Measurements from ENCODE around the gene CSHL1.
"Not testable (repeated sequence)": the region's sequence is repeated elsewhere in the genome, so short reads cannot be mapped to it uniquely, and the experiment has no call there.

The CSHL1 gene

GRCh38 chr17:63918789-63919305 is 7.8 kb upstream of the CSHL1 start, which contains the start of gene GH1:
TSS of gene GH1 (minus strand) at chr17:63918839. CDS start at chr17:63918776, 63 bp downstream.
- not testable (repeated sequence) for DNase-seq (ENCODE audit: low read depth)

GRCh38 chr17:63918305-63918704 is 7.2 kb upstream of the CSHL1 start:
- DNase-seq (ENCODE audit: low read depth): no peak

- no peak for DNase-seq (ENCODE audit: low read depth)
Observed at GRCh38 chr17:63917646-63918045, 6.6 kb upstream of the CSHL1 start.

GRCh38 chr17:63917206-63917605 is 6.1 kb upstream of the CSHL1 start:
- not testable (repeated sequence) for DNase-seq (ENCODE audit: low read depth)

- DNase-seq (ENCODE audit: low read depth): no peak
Observed at GRCh38 chr17:63916566-63917185, 5.6 kb upstream of the CSHL1 start.

- not testable (repeated sequence) for DNase-seq (ENCODE audit: low read depth)
Observed at GRCh38 chr17:63915753-63916152, 4.7 kb upstream of the CSHL1 start.

- DNase-seq (ENCODE audit: low read depth): no peak
Observed at GRCh38 chr17:63914471-63914870, 3.4 kb upstream of the CSHL1 start.

- peak; percentile 37 for DNase-seq (ENCODE audit: low read depth)
Observed at GRCh38 chr17:63911657-63912100, 621 bp upstream of the CSHL1 start.

GRCh38 chr17:63910096-63910495 is 962 bp downstream of the CSHL1 start:
- no peak for DNase-seq (ENCODE audit: low read depth)

GRCh38 chr17:63909586-63909985 is 1.5 kb downstream of the CSHL1 start:
- DNase-seq (ENCODE audit: low read depth): not testable (repeated sequence)

GRCh38 chr17:63907161-63907778 is 3.8 kb downstream of the CSHL1 start:
- DNase-seq (ENCODE audit: low read depth): not testable (repeated sequence)

- not testable (repeated sequence) for DNase-seq (ENCODE audit: low read depth)
Observed at GRCh38 chr17:63904796-63905195, 6.3 kb downstream of the CSHL1 start.

GRCh38 chr17:63903787-63904201 is 7.3 kb downstream of the CSHL1 start:
- DNase-seq (ENCODE audit: low read depth): not testable (repeated sequence)

- DNase-seq (ENCODE audit: low read depth): not testable (repeated sequence)
Observed at GRCh38 chr17:63901971-63902370, 9.1 kb downstream of the CSHL1 start.

GRCh38 chr17:63898899-63899798 is 11.9 kb downstream of the CSHL1 start:
- not testable (repeated sequence) for DNase-seq (ENCODE audit: low read depth)

GRCh38 chr17:63896524-63897354 is 14.3 kb downstream of the CSHL1 start, which contains the start of gene CSH1:
TSS of gene CSH1 (minus strand) at chr17:63896574. CDS start at chr17:63896511, 63 bp downstream.
- DNase-seq (ENCODE audit: low read depth): not testable (repeated sequence)

GRCh38 chr17:63894821-63895220 is 16.2 kb downstream of the CSHL1 start:
- not testable (repeated sequence) for DNase-seq (ENCODE audit: low read depth)

GRCh38 chr17:63894021-63894420 is 17.0 kb downstream of the CSHL1 start:
- DNase-seq (ENCODE audit: low read depth): not testable (repeated sequence)

- not testable (repeated sequence) for DNase-seq (ENCODE audit: low read depth)
Observed at GRCh38 chr17:63892316-63893037, 18.6 kb downstream of the CSHL1 start.
